HepG2 (cell line): ENCODE results near the gene HYAL2. TPM values are rescaled to one million over a fixed set of nuclear protein-coding genes. Genes with fewer than 3 reads are reported as not detected.

Source experiments
- ARID3A ChIP-seq: IDR thresholded peaks from 2 replicates; pipeline ENCODE4 v1.6.1; 2012; ENCODE audit warnings: low read depth, low read length, improper control_type of control experiment
- CHD4 ChIP-seq: fragments of 200-600 bp; sonication (generic); IDR thresholded peaks from 2 replicates; pipeline ENCODE4 v1.7.0; 2017; ENCODE audit warnings: mild to moderate bottlenecking, low read length, borderline replicate concordance
- CSRNP2 ChIP-seq: sonication (generic); formaldehyde crosslinking; conservative IDR thresholded peaks from 2 replicates; pipeline ENCODE4 v1.8.0; 2022; ENCODE audit warnings: low read depth, missing genetic modification reagents
- EP300 ChIP-seq, 3 experiments: sonication (generic) in 1 of 3; formaldehyde crosslinking in 1 of 3; IDR thresholded peaks; 2 replicates each; pipeline versions ENCODE4 v1.5.1 to v1.6.1; 2011 to 2020; ENCODE audit warnings: low read depth in 2 of 3, low read length in 2 of 3, borderline replicate concordance in 1 of 3, improper control_type of control experiment in 1 of 3, mild to moderate bottlenecking in 1 of 3, missing genetic modification reagents in 1 of 3, moderate library complexity in 1 of 3
- FOXA3 ChIP-seq: IDR thresholded peaks from 2 replicates; pipeline ENCODE4 v1.6.1; 2016; ENCODE audit warnings: missing genetic modification reagents, missing compliant biosample characterization
- HNRNPL ChIP-seq: fragments of 200-400 bp; formaldehyde crosslinking; IDR thresholded peaks from 2 replicates; pipeline ENCODE4 v1.6.1; 2017; ENCODE audit warnings: mild to moderate bottlenecking, low read depth, low read length
- HNRNPUL1 ChIP-seq: fragments of 200-400 bp; formaldehyde crosslinking; IDR thresholded peaks from 2 replicates; pipeline ENCODE4 v1.6.1; 2017; ENCODE audit warnings: low read depth, mild to moderate bottlenecking, low read length, moderate library complexity
- MYNN ChIP-seq: sonication (generic); formaldehyde crosslinking; IDR thresholded peaks from 2 replicates; pipeline ENCODE4 v1.4.0; 2020; ENCODE audit warnings: mild to moderate bottlenecking, low read depth, missing genetic modification reagents
- NFE2L1 ChIP-seq: sonication (generic); formaldehyde crosslinking; IDR thresholded peaks from 2 replicates; pipeline ENCODE4 v1.4.0; 2020; ENCODE audit warnings: missing genetic modification reagents, mild to moderate bottlenecking, borderline replicate concordance
- NFRKB ChIP-seq: fragments of 450-650 bp; IDR thresholded peaks from 2 replicates; pipeline ENCODE4 v1.6.1; 2017
- SMARCE1 ChIP-seq: fragments of 450-650 bp; IDR thresholded peaks from 2 replicates; pipeline ENCODE4 v1.6.1; 2017; ENCODE audit warnings: borderline replicate concordance
- ZNF512 ChIP-seq: sonication (generic); formaldehyde crosslinking; IDR thresholded peaks from 2 replicates; pipeline ENCODE4 v1.4.0; 2020; ENCODE audit warnings: mild to moderate bottlenecking, missing genetic modification reagents
- ZNF570 ChIP-seq: sonication (generic); formaldehyde crosslinking; IDR thresholded peaks from 2 replicates; pipeline ENCODE4 v1.4.0; 2020; ENCODE audit warnings: mild to moderate bottlenecking, missing genetic modification reagents, borderline replicate concordance
- ZNF609 ChIP-seq: sonication (generic); formaldehyde crosslinking; IDR thresholded peaks from 2 replicates; pipeline ENCODE4 v1.4.0; 2020; ENCODE audit warnings: mild to moderate bottlenecking, missing genetic modification reagents, borderline replicate concordance
- ZNF660 ChIP-seq: sonication (generic); formaldehyde crosslinking; IDR thresholded peaks from 2 replicates; pipeline ENCODE4 v1.5.1; 2020; ENCODE audit warnings: mild to moderate bottlenecking, low read depth, missing genetic modification reagents, borderline replicate concordance
- ZNF672 ChIP-seq: sonication (generic); formaldehyde crosslinking; IDR thresholded peaks from 2 replicates; pipeline ENCODE4 v1.8.1; 2022; ENCODE audit warnings: missing genetic modification reagents
- ZNF678 ChIP-seq: sonication (generic); formaldehyde crosslinking; IDR thresholded peaks from 2 replicates; pipeline ENCODE4 v1.4.0; 2020; ENCODE audit warnings: mild to moderate bottlenecking, missing genetic modification reagents
- ZNF724P ChIP-seq: sonication (generic); formaldehyde crosslinking; IDR thresholded peaks from 2 replicates; pipeline ENCODE4 v1.8.0; 2022; ENCODE audit warnings: missing genetic modification reagents, borderline replicate concordance
- polyA plus RNA-seq, 8 experiments: library from polyadenylated mRNA; depleted of rRNA in 3 of 8; stranded (reverse) in 7 of 8; unstranded in 1 of 8; fragments of >200 nt; fragmentation: Illumina TruSeq in 4 of 8; extraction: Trizol in 4 of 8; gene quantifications; 2 replicates each; pipeline versions ENCODE4 v1.2.1 to v1.2.3, GENCODE V29; 2011 to 2016; ENCODE audit warnings: low read depth in 4 of 8, missing spikeins in 1 of 8, mixed read lengths in 1 of 8; ENCODE audit not compliant: insufficient read depth in 1 of 8
- total RNA-seq, 5 experiments: library from RNA; depleted of rRNA; stranded (reverse); fragments of >200 nt; fragmentation: Illumina TruSeq; extraction: Trizol; gene quantifications; 2 replicates each; pipeline ENCODE4 v1.2.3, GENCODE V29; 2016; ENCODE audit warnings: low read depth in 1 of 5

The HYAL2 gene
- total and polyA plus RNA-seq, 2 of the 13 experiments (the other 11 are each of a cell fraction or from before 2014, with no cell fraction given) = 76.2 to 102 TPM

GRCh38 chr3:50350527-50351322, 28.2 kb upstream of the HYAL2 start, which contains the start of the genes CYB561D2 and NPRL2 (continued):
- TF ChIP-seq ZNF609 (CRISPR knock-in tag) (peak; percentile 64; the same call in 1 of the 2 replicates), ZNF678 (peak; percentile 61; the same call in 1 of the 2 replicates), MYNN (CRISPR knock-in tag) (peak; percentile 78; the same call in 1 of the 2 replicates), ARID3A (no peak), ZNF724P (peak; percentile 94), ZNF660 (CRISPR knock-in tag) (no peak; the same call in 1 of the 2 replicates), CHD4 (no peak), NFRKB (no peak), HNRNPL (peak; percentile 85; the same call in 1 of the 2 replicates), ZNF570 (no peak), EP300 (IDR thresholded peaks at IDR 0.05; ENCODE audit: low read depth in 2 of 2, low read length in 2 of 2) (no peak; a peak in 1 of 4 replicates), EP300 (CRISPR knock-in tag; IDR thresholded peaks at IDR 0.05; ENCODE audit: borderline replicate concordance) (peak; percentile 62; the same call in 1 of the 2 replicates), ZNF672 (CRISPR knock-in tag) (0 out of 2 replicates have a peak, but pooled peaks have one; percentile 34), HNRNPUL1 (no peak), SMARCE1 (no peak), ZNF512 (CRISPR knock-in tag) (0 out of 2 replicates have a peak, but pooled peaks have one; percentile 83), FOXA3 (CRISPR knock-in tag) (no peak; the same call in 1 of the 2 replicates), NFE2L1 (CRISPR knock-in tag) (peak; percentile 88), CSRNP2 (CRISPR knock-in tag) (no peak)
